HepG2 (cell line): ENCODE results near the gene C4orf36. TPM values are rescaled to one million over a fixed set of nuclear protein-coding genes. Genes with fewer than 3 reads are reported as not detected.

ENCODE experiments used
- AGO2 ChIP-seq: fragments of 200-400 bp; formaldehyde crosslinking; optimal IDR thresholded peaks from 2 replicates; pipeline ENCODE3; 2017; ENCODE audit warnings: mild to moderate bottlenecking, low read depth, low read length, moderate library complexity
- ASH2L ChIP-seq: fragments of 300-600, 200-600 bp; sonication (generic); IDR thresholded peaks from 2 replicates; pipeline ENCODE4 v1.7.0; 2017; ENCODE audit warnings: low read depth, mild to moderate bottlenecking, moderate library complexity, mixed read lengths, low read length; ENCODE audit not compliant: insufficient read length
- CCAR2 ChIP-seq: fragments of 200-400 bp; formaldehyde crosslinking; optimal IDR thresholded peaks from 2 replicates; pipeline ENCODE3; 2018; ENCODE audit warnings: low read depth, mild to moderate bottlenecking, low read length, moderate library complexity
- CHD2 ChIP-seq: IDR thresholded peaks from 2 replicates; pipeline ENCODE4 v1.6.1; 2011; ENCODE audit warnings: low read depth, low read length, improper control_type of control experiment
- ELF3 ChIP-seq: IDR thresholded peaks from 2 replicates; pipeline ENCODE4 v1.6.1; 2016; ENCODE audit warnings: missing genetic modification reagents, missing compliant biosample characterization
- FOSL1 ChIP-seq: sonication (generic); formaldehyde crosslinking; IDR thresholded peaks from 2 replicates; pipeline ENCODE4 v1.9.0; 2021; ENCODE audit warnings: missing genetic modification reagents, borderline replicate concordance
- HOXA5 ChIP-seq: sonication (generic); formaldehyde crosslinking; IDR thresholded peaks from 2 replicates; pipeline ENCODE4 v1.4.0; 2020; ENCODE audit warnings: missing genetic modification reagents
- MIXL1 ChIP-seq: IDR thresholded peaks from 2 replicates; pipeline ENCODE4 v1.6.1; 2016
- RFX5 ChIP-seq: IDR thresholded peaks from 2 replicates; pipeline ENCODE4 v1.6.1; 2011; ENCODE audit warnings: low read depth, low read length, improper control_type of control experiment
- SIX1 ChIP-seq: sonication (generic); formaldehyde crosslinking; IDR thresholded peaks from 2 replicates; pipeline ENCODE4 v1.4.0; 2020; ENCODE audit warnings: missing genetic modification reagents, borderline replicate concordance
- SRSF4 ChIP-seq: fragments of 200-400 bp; formaldehyde crosslinking; IDR thresholded peaks from one replicate; pipeline ENCODE4 v1.6.1; 2018; ENCODE audit warnings: mild to moderate bottlenecking, low read depth, low read length, moderate library complexity; ENCODE audit not compliant: poor library complexity, severe bottlenecking
- ZKSCAN1 ChIP-seq: fragments of 150-350 bp; IDR thresholded peaks from 2 replicates; pipeline ENCODE4 v1.6.1; 2014; ENCODE audit warnings: low read length
- ZNF292 ChIP-seq: sonication (generic); formaldehyde crosslinking; IDR thresholded peaks from 2 replicates; pipeline ENCODE4 v1.8.1; 2022; ENCODE audit warnings: mild to moderate bottlenecking, low read depth, missing genetic modification reagents, borderline replicate concordance
- ZNF512B ChIP-seq: sonication (generic); formaldehyde crosslinking; IDR thresholded peaks from 2 replicates; pipeline ENCODE4 v1.5.1; 2020; ENCODE audit warnings: missing genetic modification reagents, mild to moderate bottlenecking, borderline replicate concordance
- ZNF558 ChIP-seq: sonication (generic); formaldehyde crosslinking; IDR thresholded peaks from 2 replicates; pipeline ENCODE4 v1.9.0; 2022; ENCODE audit warnings: mild to moderate bottlenecking, missing genetic modification reagents, borderline replicate concordance
- ZNF709 ChIP-seq: sonication (generic); formaldehyde crosslinking; IDR thresholded peaks from 2 replicates; pipeline ENCODE4 v1.5.0; 2020; ENCODE audit warnings: mild to moderate bottlenecking, missing genetic modification reagents
- ZSCAN25 ChIP-seq: sonication (generic); formaldehyde crosslinking; IDR thresholded peaks from 2 replicates; pipeline ENCODE4 v1.8.0; 2022; ENCODE audit warnings: mild to moderate bottlenecking, missing genetic modification reagents
- polyA plus RNA-seq, 8 experiments: library from polyadenylated mRNA; depleted of rRNA in 3 of 8; stranded (reverse) in 7 of 8; unstranded in 1 of 8; fragments of >200 nt; fragmentation: Illumina TruSeq in 4 of 8; extraction: Trizol in 4 of 8; gene quantifications; 2 replicates each; pipeline versions ENCODE4 v1.2.1 to v1.2.3, GENCODE V29; 2011 to 2016; ENCODE audit warnings: low read depth in 4 of 8, missing spikeins in 1 of 8, mixed read lengths in 1 of 8; ENCODE audit not compliant: insufficient read depth in 1 of 8
- total RNA-seq, 5 experiments: library from RNA; depleted of rRNA; stranded (reverse); fragments of >200 nt; fragmentation: Illumina TruSeq; extraction: Trizol; gene quantifications; 2 replicates each; pipeline ENCODE4 v1.2.3, GENCODE V29; 2016; ENCODE audit warnings: low read depth in 1 of 5
- TF ChIP-seq, protein P1 (sequence below): sonication (generic); formaldehyde crosslinking; IDR thresholded peaks from 2 replicates; pipeline ENCODE4 v1.4.0; 2020; ENCODE audit warnings: mild to moderate bottlenecking, missing genetic modification reagents
- TF ChIP-seq, protein P2 (sequence below): sonication (generic); formaldehyde crosslinking; IDR thresholded peaks from 2 replicates; pipeline ENCODE4 v1.9.0; 2022; ENCODE audit warnings: low read depth, missing genetic modification reagents
- TF ChIP-seq, protein P3 (sequence below): sonication (generic); formaldehyde crosslinking; IDR thresholded peaks from 2 replicates; pipeline ENCODE4 v1.4.0; 2020; ENCODE audit warnings: mild to moderate bottlenecking, missing genetic modification reagents

The C4orf36 gene
- total and polyA plus RNA-seq, 2 of the 13 experiments (the other 11 are each of a cell fraction or from before 2014, with no cell fraction given) = 0.63 TPM; not detected in 1

DNA sequence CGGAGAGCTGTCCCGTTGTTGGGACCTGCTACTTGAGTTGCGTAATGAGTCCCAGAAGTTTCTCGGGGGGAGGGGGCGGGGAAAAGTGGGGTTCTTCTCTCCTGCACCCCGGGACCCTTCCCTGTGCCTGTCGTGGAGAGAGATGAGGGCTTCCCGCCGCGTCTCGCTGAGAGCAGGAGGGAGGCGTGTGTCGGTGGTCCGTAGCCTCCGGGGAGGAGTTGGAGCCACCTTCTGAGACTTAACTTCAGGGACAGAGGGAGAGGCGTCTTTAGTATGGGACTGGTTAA lies 43.3 kb upstream of the C4orf36 start (continued):
- TF ChIP-seq, protein P1, sequence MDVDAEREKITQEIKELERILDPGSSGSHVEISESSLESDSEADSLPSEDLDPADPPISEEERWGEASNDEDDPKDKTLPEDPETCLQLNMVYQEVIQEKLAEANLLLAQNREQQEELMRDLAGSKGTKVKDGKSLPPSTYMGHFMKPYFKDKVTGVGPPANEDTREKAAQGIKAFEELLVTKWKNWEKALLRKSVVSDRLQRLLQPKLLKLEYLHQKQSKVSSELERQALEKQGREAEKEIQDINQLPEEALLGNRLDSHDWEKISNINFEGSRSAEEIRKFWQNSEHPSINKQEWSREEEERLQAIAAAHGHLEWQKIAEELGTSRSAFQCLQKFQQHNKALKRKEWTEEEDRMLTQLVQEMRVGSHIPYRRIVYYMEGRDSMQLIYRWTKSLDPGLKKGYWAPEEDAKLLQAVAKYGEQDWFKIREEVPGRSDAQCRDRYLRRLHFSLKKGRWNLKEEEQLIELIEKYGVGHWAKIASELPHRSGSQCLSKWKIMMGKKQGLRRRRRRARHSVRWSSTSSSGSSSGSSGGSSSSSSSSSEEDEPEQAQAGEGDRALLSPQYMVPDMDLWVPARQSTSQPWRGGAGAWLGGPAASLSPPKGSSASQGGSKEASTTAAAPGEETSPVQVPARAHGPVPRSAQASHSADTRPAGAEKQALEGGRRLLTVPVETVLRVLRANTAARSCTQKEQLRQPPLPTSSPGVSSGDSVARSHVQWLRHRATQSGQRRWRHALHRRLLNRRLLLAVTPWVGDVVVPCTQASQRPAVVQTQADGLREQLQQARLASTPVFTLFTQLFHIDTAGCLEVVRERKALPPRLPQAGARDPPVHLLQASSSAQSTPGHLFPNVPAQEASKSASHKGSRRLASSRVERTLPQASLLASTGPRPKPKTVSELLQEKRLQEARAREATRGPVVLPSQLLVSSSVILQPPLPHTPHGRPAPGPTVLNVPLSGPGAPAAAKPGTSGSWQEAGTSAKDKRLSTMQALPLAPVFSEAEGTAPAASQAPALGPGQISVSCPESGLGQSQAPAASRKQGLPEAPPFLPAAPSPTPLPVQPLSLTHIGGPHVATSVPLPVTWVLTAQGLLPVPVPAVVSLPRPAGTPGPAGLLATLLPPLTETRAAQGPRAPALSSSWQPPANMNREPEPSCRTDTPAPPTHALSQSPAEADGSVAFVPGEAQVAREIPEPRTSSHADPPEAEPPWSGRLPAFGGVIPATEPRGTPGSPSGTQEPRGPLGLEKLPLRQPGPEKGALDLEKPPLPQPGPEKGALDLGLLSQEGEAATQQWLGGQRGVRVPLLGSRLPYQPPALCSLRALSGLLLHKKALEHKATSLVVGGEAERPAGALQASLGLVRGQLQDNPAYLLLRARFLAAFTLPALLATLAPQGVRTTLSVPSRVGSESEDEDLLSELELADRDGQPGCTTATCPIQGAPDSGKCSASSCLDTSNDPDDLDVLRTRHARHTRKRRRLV (CRISPR knock-in tag) = no peak
- TF ChIP-seq ZSCAN25 (CRISPR knock-in tag) (no peak), SRSF4 (no peak), AGO2 (no peak), CHD2 (no peak), ELF3 (CRISPR knock-in tag) (no peak), ZNF709 (CRISPR knock-in tag) (no peak), RFX5 (no peak), ZKSCAN1 (no peak), ZNF292 (CRISPR knock-in tag) (no peak), SIX1 (CRISPR knock-in tag) (no peak), FOSL1 (CRISPR knock-in tag) (no peak), ZNF558 (CRISPR knock-in tag) (0 out of 2 replicates have a peak, but pooled peaks have one; percentile 9), HOXA5 (no peak), CCAR2 (no peak), ZNF512B (CRISPR knock-in tag) (no peak), ASH2L (peak; percentile 29), MIXL1 (CRISPR knock-in tag) (no peak)
- TF ChIP-seq, protein P2, sequence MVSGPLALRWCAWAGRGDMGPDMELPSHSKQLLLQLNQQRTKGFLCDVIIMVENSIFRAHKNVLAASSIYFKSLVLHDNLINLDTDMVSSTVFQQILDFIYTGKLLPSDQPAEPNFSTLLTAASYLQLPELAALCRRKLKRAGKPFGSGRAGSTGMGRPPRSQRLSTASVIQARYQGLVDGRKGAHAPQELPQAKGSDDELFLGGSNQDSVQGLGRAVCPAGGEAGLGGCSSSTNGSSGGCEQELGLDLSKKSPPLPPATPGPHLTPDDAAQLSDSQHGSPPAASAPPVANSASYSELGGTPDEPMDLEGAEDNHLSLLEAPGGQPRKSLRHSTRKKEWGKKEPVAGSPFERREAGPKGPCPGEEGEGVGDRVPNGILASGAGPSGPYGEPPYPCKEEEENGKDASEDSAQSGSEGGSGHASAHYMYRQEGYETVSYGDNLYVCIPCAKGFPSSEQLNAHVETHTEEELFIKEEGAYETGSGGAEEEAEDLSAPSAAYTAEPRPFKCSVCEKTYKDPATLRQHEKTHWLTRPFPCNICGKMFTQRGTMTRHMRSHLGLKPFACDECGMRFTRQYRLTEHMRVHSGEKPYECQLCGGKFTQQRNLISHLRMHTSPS (CRISPR knock-in tag) = no peak
- TF ChIP-seq, protein P3, sequence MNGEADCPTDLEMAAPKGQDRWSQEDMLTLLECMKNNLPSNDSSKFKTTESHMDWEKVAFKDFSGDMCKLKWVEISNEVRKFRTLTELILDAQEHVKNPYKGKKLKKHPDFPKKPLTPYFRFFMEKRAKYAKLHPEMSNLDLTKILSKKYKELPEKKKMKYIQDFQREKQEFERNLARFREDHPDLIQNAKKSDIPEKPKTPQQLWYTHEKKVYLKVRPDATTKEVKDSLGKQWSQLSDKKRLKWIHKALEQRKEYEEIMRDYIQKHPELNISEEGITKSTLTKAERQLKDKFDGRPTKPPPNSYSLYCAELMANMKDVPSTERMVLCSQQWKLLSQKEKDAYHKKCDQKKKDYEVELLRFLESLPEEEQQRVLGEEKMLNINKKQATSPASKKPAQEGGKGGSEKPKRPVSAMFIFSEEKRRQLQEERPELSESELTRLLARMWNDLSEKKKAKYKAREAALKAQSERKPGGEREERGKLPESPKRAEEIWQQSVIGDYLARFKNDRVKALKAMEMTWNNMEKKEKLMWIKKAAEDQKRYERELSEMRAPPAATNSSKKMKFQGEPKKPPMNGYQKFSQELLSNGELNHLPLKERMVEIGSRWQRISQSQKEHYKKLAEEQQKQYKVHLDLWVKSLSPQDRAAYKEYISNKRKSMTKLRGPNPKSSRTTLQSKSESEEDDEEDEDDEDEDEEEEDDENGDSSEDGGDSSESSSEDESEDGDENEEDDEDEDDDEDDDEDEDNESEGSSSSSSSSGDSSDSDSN (CRISPR knock-in tag) = no peak; the same call in 1 of the 2 replicates
